SIG-M5 treated with dmso at 0.1 percent for 504 hours (cell line): ENCODE data around the gene GPR139.

Source experiments
- DNase-seq: peaks from one replicate; lab custom pipeline; 2025; ENCODE audit not compliant: unreplicated experiment; lab: John Stamatoyannopoulos, UW

The GPR139 gene

DNA sequence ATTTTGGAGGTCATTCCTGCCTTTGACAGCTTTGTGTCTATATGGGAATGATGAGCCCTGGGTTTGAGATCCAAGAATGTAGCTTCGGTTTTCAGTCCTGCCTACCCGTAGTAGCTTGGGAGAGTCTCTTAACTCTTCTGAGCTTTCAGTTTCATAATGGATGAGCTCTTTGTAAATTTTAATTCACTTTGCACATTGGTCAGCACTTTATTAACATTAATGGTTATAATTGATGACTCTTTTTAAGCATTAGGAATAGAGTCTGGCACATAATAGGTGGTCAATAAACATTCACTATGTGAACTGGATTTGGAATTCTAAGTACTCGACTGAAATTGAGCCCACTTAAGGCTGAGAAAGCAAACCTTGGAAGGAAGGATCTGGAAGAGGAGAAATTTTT is 17.3 kb downstream of the GPR139 start:
- no peak for DNase-seq

GRCh38 chr16:20053336-20053735 is 20.4 kb downstream of the GPR139 start:
- no peak for DNase-seq

GRCh38 chr16:20051611-20052010 is 22.1 kb downstream of the GPR139 start:
- no peak for DNase-seq

- no peak for DNase-seq
These were observed 22.5 kb downstream of the GPR139 start for GRCh38 chr16:20051147-20051546.

- DNase-seq: peak; percentile 36
These were observed 23.9 kb downstream of the GPR139 start for GRCh38 chr16:20049831-20050230.

- DNase-seq: no peak
These were observed 27.8 kb downstream of the GPR139 start for GRCh38 chr16:20045886-20046285.

GRCh38 chr16:20042848-20043247 is 30.8 kb downstream of the GPR139 start:
- DNase-seq: no peak

DNA sequence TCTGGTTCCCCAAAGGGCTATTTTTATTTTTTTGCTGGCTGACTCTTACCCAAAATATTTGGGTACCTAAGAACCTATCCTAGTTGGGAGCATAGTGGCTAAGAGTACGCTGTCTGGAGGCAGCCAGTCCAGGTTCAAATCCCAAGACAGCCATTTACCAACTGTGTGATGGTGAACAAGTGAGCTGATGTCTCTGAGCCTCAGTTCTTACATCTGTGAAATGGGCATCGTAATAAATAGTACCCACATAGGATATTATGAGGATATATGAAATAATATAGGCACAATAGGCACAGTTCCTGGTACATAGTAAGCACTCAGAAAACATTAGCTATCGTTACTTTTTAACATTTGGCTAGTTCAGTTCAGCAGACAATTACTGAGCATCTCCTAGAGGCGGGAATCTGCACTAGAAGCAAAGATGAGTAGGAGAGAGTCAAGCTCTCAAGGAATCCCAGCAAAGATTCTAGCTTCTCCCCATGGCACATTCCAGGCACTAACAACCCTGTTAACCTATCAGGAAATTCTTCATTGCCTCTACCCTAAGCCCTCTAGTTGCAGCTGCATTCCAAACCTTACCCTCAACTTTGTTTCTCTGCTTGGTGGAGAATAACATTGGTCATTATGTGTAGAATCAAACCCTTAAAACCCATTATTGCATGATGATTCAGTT is 31.6 kb downstream of the GPR139 start:
- DNase-seq: no peak

GRCh38 chr16:20040011-20040410 is 33.7 kb downstream of the GPR139 start:
- no peak for DNase-seq

DNA sequence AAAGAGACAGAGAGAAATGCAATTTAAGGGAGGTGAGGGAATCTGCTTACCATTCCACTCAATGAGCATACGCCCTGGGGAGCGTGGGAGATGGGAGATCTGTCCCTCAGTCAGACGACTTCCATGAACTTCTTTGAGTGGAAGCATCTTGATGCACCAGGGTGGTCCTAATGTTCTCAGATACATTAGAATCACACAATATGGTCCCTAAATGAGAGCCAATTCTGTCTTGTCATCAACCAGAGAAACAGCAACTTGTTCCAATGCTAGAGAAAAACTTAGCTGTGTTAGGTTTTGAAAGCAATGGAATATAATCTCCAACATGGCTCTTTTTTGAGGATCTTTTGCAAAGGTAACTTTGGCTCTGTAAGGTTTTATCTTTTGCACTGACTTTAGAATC is 44.1 kb downstream of the GPR139 start:
- no peak for DNase-seq

DNA sequence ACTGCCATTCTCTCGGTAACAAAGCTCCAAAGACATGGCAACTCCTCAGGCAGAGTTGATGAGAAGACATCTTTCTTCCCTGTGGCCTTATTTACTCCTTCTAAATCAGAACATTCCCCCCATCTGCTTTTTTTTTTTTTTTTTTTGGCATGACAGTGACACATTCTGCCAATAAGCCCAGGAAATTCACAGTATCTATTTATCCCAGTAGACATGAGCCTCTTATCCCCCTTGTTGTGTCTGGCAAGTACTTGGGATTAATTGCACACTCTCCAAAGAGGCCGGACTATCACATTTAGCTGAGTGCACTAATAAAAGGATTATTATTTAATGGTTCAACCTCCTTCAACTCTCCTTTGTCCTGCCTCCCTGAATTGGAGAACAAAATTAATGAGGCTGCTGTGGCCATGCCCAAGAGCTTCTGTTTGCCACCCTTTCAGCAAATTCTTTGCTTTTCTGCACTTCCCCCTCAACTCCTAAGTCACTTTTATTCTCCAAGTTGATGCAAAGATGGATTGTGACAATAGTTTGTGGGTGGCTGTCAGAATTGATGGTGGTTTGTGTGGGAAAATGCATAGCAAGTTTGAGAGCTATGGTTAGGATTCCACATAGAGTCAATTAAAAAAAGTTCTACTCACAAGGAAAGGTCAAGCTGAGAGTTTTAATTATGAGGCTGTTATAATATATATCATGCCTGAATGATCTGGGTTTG is 47.2 kb downstream of the GPR139 start:
- no peak for DNase-seq

DNA sequence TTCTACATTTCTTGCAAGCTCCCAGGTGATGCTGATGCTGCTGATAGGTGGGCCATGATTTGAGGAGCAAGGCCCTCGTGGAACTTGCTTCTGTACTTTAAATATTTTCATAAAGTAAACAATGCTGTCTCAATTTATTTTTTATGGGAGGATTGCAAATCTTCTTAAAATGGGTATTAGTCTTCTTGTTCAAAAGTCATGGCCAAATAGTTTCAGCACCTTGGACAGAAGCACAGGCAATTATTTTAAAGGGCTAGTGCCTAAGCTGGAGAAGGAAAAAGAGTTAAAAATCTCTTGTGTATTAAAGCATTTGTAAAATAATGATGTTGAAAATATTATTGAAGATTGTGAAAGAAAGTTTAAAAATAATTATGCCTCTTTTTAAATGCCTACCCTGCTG is 50.5 kb downstream of the GPR139 start:
- no peak for DNase-seq

GRCh38 chr16:20020976-20021375 is 52.7 kb downstream of the GPR139 start:
- DNase-seq: no peak

DNA sequence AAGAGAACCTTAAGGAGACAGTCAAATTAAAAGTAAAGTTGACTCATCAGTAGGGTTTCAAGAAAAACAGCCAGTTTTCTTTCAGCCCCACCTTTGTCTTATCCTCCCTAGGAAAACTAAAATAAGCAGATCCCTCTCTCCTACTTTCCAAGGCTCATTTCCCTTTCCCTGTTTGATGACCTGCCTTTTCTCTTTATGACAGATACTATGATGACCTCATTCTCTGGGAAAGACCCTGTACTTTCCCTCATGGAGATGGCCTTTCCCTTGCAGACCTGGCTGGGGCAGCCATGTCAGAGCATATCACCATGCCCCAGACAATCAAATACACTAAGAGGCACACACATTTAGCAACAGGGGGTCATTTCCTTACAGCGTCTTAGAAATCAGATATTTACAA is 53.6 kb downstream of the GPR139 start:
- no peak for DNase-seq

DNA sequence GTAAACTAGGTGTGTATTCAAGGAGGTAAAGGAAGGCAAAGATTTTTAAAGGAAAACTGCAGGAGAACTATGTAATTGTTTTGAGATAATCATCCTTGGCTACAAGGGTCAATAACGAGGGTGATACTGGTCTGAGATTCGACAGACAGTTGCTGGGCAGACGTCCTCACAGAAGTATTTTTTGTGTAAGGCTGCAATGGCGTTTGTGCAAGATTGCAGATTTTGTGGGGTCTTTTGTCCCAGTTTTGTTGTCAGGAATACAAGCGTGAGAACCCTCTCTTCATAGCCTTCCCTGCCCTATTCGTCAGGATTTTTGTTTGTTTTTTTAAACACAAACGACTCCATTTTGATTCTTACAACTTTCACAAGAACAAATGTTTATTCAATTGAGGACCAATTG is 57.5 kb downstream of the GPR139 start:
- no peak for DNase-seq

DNA sequence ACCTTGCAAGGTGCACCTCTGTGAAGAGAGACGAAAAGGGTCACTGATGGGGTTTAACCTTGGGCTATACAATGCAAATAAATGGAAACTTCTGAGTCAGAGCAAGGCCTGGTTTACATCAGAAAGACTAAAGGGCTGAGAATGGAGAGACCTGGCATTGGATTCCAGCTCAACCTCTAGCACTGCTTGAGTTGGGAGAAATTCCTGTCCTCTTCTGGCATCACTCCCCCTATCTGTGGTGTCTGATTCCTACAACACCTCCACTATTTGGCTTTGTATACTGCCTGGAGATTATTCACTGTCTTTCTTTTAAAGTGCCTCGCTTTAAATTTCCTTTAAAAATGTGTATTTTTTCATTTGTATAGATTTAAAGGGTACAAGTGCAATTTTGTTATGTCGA is 68.8 kb downstream of the GPR139 start:
- no peak for DNase-seq

DNA sequence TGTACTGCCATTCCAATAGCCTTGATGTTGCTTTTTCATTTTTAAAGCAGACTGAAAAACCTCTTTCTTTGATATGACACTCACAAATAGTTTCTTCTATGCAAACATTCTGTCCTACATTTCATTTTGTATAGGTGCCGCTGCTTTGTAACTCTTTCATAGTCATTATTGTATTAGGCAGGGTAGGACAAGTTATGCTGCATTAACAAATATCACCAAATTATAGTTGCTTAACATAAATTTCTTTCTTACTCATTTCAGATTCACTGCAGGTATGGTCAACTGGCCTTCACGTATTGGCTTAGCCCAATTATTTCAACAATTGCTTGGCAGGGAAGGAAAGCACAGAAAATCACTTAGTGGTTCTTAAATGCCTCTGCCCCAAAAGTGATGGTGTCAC is 70.8 kb downstream of the GPR139 start:
- DNase-seq: no peak

DNA sequence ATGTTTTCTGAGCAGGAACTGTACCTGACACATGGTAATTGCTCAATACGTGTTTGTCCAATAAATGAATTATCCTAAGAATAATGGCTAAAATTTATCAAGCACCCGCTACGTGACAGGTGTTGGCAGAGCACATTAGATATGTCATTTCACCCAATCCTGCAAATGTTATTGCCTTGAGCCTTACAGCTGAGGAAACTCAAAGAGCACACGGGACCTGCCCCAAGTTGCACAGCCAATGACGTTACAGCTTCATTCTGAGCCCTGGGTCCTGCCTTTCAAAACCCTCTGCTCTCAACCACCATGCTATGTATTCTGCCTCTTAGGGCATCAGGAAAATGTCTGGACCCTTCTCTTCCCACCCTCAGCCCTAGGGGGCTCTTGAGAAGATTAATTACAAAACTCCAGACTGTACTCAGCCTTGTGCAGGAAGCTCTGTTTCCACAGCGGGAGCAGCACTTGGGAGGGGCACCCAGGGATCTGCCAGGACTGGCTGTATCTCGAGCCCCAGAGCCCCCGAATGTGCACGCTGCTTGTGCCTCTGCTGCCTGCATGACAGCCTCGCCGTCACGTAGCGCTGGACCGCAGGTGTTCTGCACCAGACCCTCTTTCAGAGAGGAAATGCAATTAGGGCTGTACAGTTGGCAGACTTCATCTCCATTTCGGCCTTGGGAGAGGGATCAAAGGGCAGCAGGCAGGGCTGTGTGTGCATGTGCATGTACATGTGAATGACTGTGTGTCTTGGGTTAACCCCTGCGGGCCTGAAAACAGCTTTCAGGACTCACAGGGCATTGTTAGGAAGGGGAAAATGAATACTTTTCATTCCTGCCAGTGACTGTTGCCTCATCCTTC is 71.6 kb downstream of the GPR139 start:
- DNase-seq: no peak

DNA sequence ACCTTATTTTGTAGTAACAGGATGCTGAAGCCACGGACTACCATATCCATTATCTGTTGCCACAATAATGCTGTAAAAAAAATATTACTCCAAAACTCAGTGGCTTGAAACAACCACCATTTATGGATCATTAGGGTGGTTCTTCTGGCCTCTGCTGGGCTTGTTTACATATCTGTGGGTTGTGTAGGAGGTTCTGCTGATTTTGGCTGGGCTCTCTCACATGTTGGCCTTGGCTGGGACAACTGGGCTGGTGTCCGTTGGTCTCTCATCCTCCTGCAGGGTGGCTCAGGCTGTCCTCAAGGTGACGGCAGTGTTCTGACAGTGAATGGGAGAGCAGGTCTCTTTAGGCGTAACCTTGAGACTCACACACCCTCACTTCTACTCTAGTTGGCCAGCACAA is 76.0 kb downstream of the GPR139 start:
- no peak for DNase-seq

DNA sequence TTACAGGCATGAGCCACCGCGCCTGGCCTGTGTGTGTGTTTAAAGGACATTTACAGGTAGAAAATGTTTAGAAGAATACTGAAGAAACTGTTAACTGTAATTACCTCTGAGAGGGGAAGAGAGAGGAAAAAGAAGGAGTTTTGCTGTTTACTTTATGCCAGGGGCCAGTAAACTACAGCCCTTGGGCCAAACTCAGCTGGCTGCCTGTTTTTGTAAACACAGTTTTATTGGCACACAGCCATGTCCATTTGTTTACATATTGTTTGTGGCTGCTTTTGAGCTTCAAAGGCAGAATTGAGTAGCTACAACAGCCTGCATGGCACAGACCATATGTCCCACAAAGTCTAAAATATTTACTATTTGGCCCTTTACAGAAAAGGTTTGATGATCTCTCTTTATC is 76.4 kb downstream of the GPR139 start:
- no peak for DNase-seq

GRCh38 chr16:19994466-19995170 is 79.1 kb downstream of the GPR139 start:
- no peak for DNase-seq
